ENCODE data around the gene IHH.
A peak's percentile ranks its signal among the peaks of the same experiment; 100 is the strongest.

The IHH gene

GRCh38 chr2:219060821-219061791 is at the start of gene IHH:
Gene IHH (minus strand): TSS chr2:219060921. CDS start chr2:219060467, 454 bp downstream.
- H3K4me1 Mint-ChIP-seq (ENCODE audit: low read depth): peaks cover 2% of the 10 kb centered on the region
- H3K27me3 Mint-ChIP-seq (ENCODE audit: low read depth): peaks cover 75% of the 10 kb centered on the region
- H3K27ac Mint-ChIP-seq: no peak within 1 kb of the TSS
- no peak for DNase-seq (ENCODE audit: low spot score)
- no peaks in the 10 kb centered on the region for H3K36me3 Mint-ChIP-seq (ENCODE audit: low read depth)
- H3K9me3 Mint-ChIP-seq: no peaks in the 10 kb centered on the region
- H3K4me3 Mint-ChIP-seq: no peak within 1 kb of the TSS

GRCh38 chr2:219109471-219109870 is 48.8 kb upstream of the IHH start:
- peaks cover 2% of the 10 kb centered on the region for H3K4me1 Mint-ChIP-seq (ENCODE audit: low read depth)
- H3K36me3 Mint-ChIP-seq (ENCODE audit: low read depth): no peaks in the 10 kb centered on the region
- H3K9me3 Mint-ChIP-seq: no peaks in the 10 kb centered on the region
- peak; percentile 5 for DNase-seq (ENCODE audit: low spot score)
- H3K27ac Mint-ChIP-seq: no peak overlapping the region
- no peak overlapping the region for H3K4me3 Mint-ChIP-seq
- H3K27me3 Mint-ChIP-seq (ENCODE audit: low read depth): no peaks in the 10 kb centered on the region

- Mint-ChIP-seq H3K27me3 (ENCODE audit: low read depth) (no peaks in the 10 kb centered on the region), H3K4me3 (no peak overlapping the region), H3K27ac (no peak overlapping the region), H3K9me3 (no peaks in the 10 kb centered on the region), H3K36me3 (ENCODE audit: low read depth) (no peaks in the 10 kb centered on the region), H3K4me1 (ENCODE audit: low read depth) (peaks cover 5% of the 10 kb centered on the region)
- no peak for DNase-seq (ENCODE audit: low spot score)
These were observed 47.0 kb upstream of the IHH start for GRCh38 chr2:219107758-219108157.

- no peak for DNase-seq (ENCODE audit: low spot score)
- Mint-ChIP-seq H3K9me3 (no peaks in the 10 kb centered on the region), H3K4me1 (ENCODE audit: low read depth) (peaks cover 5% of the 10 kb centered on the region), H3K4me3 (no peak overlapping the region), H3K36me3 (ENCODE audit: low read depth) (no peaks in the 10 kb centered on the region), H3K27ac (no peak overlapping the region), H3K27me3 (ENCODE audit: low read depth) (no peaks in the 10 kb centered on the region)
These were observed 45.5 kb upstream of the IHH start for GRCh38 chr2:219106251-219106650.

- Mint-ChIP-seq H3K27ac (no peak overlapping the region), H3K27me3 (ENCODE audit: low read depth) (no peaks in the 10 kb centered on the region)
These were observed 43.6 kb upstream of the IHH start for GRCh38 chr2:219104107-219105035.

GRCh38 chr2:219099329-219099728 is 38.6 kb upstream of the IHH start:
- Mint-ChIP-seq H3K36me3 (ENCODE audit: low read depth) (no peaks in the 10 kb centered on the region), H3K4me3 (no peak overlapping the region), H3K9me3 (no peaks in the 10 kb centered on the region), H3K27me3 (ENCODE audit: low read depth) (no peaks in the 10 kb centered on the region), H3K27ac (no peak overlapping the region), H3K4me1 (ENCODE audit: low read depth) (peaks cover 2% of the 10 kb centered on the region)
- no peak for DNase-seq (ENCODE audit: low spot score)

More at GRCh38 chr2:219104107-219105035, 43.6 kb upstream of the IHH start:
- Mint-ChIP-seq H3K4me3 (no peak overlapping the region), H3K4me1 (ENCODE audit: low read depth) (peaks cover 3% of the 10 kb centered on the region), H3K9me3 (no peaks in the 10 kb centered on the region), H3K36me3 (ENCODE audit: low read depth) (no peaks in the 10 kb centered on the region)
- DNase-seq (ENCODE audit: low spot score): no peak

GRCh38 chr2:219095406-219095935 is 34.8 kb upstream of the IHH start:
- no peak for DNase-seq (ENCODE audit: low spot score)
- Mint-ChIP-seq H3K27ac (no peak overlapping the region), H3K9me3 (no peaks in the 10 kb centered on the region), H3K36me3 (ENCODE audit: low read depth) (no peaks in the 10 kb centered on the region), H3K27me3 (ENCODE audit: low read depth) (no peaks in the 10 kb centered on the region), H3K4me3 (no peak overlapping the region), H3K4me1 (ENCODE audit: low read depth) (no peaks in the 10 kb centered on the region)

- no peak for DNase-seq (ENCODE audit: low spot score)
- no peaks in the 10 kb centered on the region for H3K9me3 Mint-ChIP-seq
- H3K27me3 Mint-ChIP-seq (ENCODE audit: low read depth): no peaks in the 10 kb centered on the region
- H3K27ac Mint-ChIP-seq: no peak overlapping the region
- no peaks in the 10 kb centered on the region for H3K4me1 Mint-ChIP-seq (ENCODE audit: low read depth)
- H3K4me3 Mint-ChIP-seq: no peak overlapping the region
- no peaks in the 10 kb centered on the region for H3K36me3 Mint-ChIP-seq (ENCODE audit: low read depth)
These were observed 33.5 kb upstream of the IHH start for GRCh38 chr2:219094171-219094570.

GRCh38 chr2:219090436-219091299 is 29.9 kb upstream of the IHH start:
- H3K9me3 Mint-ChIP-seq: no peaks in the 10 kb centered on the region
- H3K36me3 Mint-ChIP-seq (ENCODE audit: low read depth): no peaks in the 10 kb centered on the region
- H3K4me3 Mint-ChIP-seq: no peak overlapping the region
- no peaks in the 10 kb centered on the region for H3K4me1 Mint-ChIP-seq (ENCODE audit: low read depth)
- DNase-seq (ENCODE audit: low spot score): no peak
- no peak overlapping the region for H3K27ac Mint-ChIP-seq
- H3K27me3 Mint-ChIP-seq (ENCODE audit: low read depth): no peaks in the 10 kb centered on the region

GRCh38 chr2:219089330-219089729 is 28.6 kb upstream of the IHH start:
- no peaks in the 10 kb centered on the region for H3K36me3 Mint-ChIP-seq (ENCODE audit: low read depth)
- no peak overlapping the region for H3K4me3 Mint-ChIP-seq
- DNase-seq (ENCODE audit: low spot score): no peak
- no peaks in the 10 kb centered on the region for H3K27me3 Mint-ChIP-seq (ENCODE audit: low read depth)
- H3K4me1 Mint-ChIP-seq (ENCODE audit: low read depth): peaks cover 4% of the 10 kb centered on the region
- H3K27ac Mint-ChIP-seq: no peak overlapping the region
- H3K9me3 Mint-ChIP-seq: no peaks in the 10 kb centered on the region

GRCh38 chr2:219087848-219088247 is 27.1 kb upstream of the IHH start:
- no peak overlapping the region for H3K27ac Mint-ChIP-seq
- H3K9me3 Mint-ChIP-seq: no peaks in the 10 kb centered on the region
- H3K4me1 Mint-ChIP-seq (ENCODE audit: low read depth): peaks cover 4% of the 10 kb centered on the region
- DNase-seq (ENCODE audit: low spot score): no peak
- H3K4me3 Mint-ChIP-seq: no peak overlapping the region
- no peaks in the 10 kb centered on the region for H3K36me3 Mint-ChIP-seq (ENCODE audit: low read depth)
- H3K27me3 Mint-ChIP-seq (ENCODE audit: low read depth): no peaks in the 10 kb centered on the region

- H3K9me3 Mint-ChIP-seq: no peaks in the 10 kb centered on the region
- no peak overlapping the region for H3K4me3 Mint-ChIP-seq
- no peaks in the 10 kb centered on the region for H3K36me3 Mint-ChIP-seq (ENCODE audit: low read depth)
- H3K4me1 Mint-ChIP-seq (ENCODE audit: low read depth): peaks cover 4% of the 10 kb centered on the region
- no peak overlapping the region for H3K27ac Mint-ChIP-seq
- DNase-seq (ENCODE audit: low spot score): no peak
- H3K27me3 Mint-ChIP-seq (ENCODE audit: low read depth): no peaks in the 10 kb centered on the region
These were observed 26.6 kb upstream of the IHH start for GRCh38 chr2:219087361-219087760.

GRCh38 chr2:219086196-219086595 is 25.5 kb upstream of the IHH start:
- no peak overlapping the region for H3K27ac Mint-ChIP-seq
- no peak overlapping the region for H3K4me3 Mint-ChIP-seq

More at GRCh38 chr2:219086196-219086595, 25.5 kb upstream of the IHH start:
- H3K27me3 Mint-ChIP-seq (ENCODE audit: low read depth): no peaks in the 10 kb centered on the region
- H3K9me3 Mint-ChIP-seq: no peaks in the 10 kb centered on the region
- H3K4me1 Mint-ChIP-seq (ENCODE audit: low read depth): peaks cover 4% of the 10 kb centered on the region
- DNase-seq (ENCODE audit: low spot score): no peak
- H3K36me3 Mint-ChIP-seq (ENCODE audit: low read depth): no peaks in the 10 kb centered on the region

All from T-helper 2 cell treated with Interferon-gamma antibody and Interleukin-4, amounts not matched to agents 5 μg/mL and 100 μg/mL, for 36 hours (primary cell).